GM15510 (cell line): ENCODE data around the gene SLC38A3.
A peak's percentile ranks its signal among the peaks of the same experiment; 100 is the strongest.

Experiments used
- POLR2A ChIP-seq: IDR thresholded peaks from 3 replicates; pipeline ENCODE4 v1.6.1; 2011; ENCODE audit warnings: borderline replicate concordance; ENCODE audit not compliant: insufficient read length; ENCODE audit errors: extremely low read depth

SLC38A3 gene

GRCh38 chr3:50258979-50259378 lies 53.9 kb downstream of the SLC38A3 start:
- no peak for TF ChIP-seq POLR2A

DNA sequence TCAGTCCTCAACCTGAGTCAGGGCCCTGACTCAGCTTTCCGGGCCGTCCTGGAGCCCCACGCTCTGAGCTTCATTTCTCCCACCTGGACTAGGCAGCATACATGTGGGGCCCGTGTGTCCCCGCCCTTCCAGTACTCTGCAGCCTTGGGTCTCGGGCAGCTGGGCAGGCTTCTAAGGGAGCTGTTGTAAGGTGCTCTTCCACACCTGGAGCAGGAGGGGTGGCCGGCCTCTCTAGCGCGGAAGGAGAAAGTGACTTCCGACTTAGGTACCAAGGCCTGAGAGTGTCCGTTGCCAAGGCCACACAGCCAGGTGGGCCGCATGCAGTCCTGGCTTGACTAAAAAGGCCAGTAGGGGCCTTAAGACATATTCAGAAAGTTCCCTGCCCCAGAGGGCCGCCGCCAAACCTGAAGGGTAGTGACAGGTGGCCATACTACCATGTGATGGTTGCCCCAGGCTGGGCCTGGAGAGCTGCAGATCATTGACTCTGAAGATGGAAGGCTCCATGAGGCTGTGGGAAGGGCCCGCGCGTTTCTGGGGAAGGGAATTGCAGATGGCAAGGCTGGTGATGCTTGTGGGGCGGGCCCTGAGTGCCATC lies 54.5 kb downstream of the SLC38A3 start:
- no peak for TF ChIP-seq POLR2A

DNA sequence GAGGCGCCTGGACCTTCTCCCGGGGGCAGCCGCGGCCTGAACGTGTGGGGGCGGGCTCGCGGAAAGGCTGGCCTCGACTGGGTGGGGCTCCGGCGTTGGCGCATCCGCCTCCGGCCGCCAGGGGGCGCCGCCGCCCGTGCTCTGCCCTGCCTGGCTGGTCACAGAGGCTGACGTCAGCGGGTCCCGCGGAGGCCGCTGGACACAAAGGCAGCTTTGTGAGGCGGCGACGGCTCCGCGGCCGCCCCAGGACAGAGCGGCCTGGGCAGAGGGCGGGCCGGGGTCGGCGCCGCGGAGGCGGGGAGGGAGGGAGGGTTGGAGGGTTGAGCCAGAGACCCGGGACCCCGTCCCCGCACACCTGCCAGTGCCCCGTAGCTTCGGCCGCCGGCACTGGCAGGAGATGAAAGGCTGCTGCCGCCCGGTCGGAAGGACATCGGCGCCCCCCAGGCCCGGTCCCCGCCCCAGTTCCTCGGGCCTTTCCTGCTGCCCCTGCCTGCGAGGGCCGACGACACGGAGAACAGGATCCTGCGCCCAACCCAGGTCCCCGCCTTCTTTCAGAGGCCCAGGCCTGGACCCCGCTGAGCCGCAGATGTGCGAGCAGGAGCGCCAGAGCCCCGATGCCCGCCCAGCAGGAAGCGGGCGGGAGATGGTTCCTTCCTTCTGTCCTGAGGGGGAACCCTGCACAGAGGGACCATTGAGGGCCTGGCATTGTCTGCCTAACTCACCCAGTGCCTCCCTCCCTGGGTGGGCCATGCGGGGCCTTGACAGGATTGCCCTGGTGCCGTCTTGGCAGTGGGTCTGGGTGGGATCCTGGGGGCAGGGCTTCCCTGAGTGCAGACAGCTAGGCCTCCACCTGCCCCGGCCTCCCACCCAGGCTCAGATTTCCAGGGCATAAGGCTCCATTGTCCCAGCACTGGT lies 55.2 kb downstream of the SLC38A3 start:
- peak; percentile 65 for TF ChIP-seq POLR2A

DNA sequence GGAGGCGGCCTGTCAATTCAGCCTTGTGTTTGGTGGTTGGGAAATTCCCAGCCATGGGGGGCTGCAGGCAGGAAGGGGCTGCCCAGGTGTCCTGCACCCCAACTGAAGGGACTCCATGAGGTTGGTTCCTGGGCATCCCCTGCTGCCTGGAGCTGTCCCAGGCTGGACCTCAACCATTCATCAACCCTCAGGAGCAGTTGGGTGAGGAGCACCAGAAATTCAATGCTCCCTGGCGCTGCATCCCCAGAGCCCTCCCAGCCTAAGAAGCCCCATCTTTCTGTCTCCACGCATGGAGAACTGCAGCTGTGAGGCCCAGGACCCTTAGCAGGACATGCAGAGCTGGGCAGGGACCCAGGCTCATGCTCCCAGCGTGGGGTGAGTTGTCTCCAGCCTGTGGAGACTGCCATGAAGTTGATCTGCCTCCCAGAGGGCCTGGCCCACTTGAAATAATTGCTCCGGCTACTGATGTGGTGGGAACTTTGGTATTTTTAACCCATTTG lies 55.9 kb downstream of the SLC38A3 start:
- TF ChIP-seq POLR2A = no peak

GRCh38 chr3:50261505-50261904 lies 56.4 kb downstream of the SLC38A3 start:
- no peak for TF ChIP-seq POLR2A

DNA sequence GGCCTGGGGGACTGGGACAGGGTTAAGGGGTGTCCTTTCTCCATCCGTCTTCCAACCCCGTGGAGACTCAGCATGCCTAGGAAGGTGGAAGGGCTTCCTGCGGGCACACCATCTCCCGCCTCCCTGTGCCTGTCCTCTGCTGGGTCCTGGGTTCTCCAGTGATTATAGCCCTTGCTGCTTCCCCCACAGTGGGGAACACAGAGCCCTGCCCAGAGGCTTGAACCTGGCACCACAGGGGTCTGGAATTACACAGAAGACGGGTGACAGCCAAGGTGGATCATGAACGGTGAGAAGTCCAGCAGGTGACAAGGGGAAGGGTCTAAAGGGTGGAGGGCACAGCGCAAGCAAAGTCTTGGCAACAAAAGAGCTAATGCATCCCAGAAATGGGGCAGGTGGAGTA lies 57.7 kb downstream of the SLC38A3 start:
- TF ChIP-seq POLR2A = no peak

- no peak for TF ChIP-seq POLR2A
These were observed 58.7 kb downstream of the SLC38A3 start for GRCh38 chr3:50263478-50264382.

DNA sequence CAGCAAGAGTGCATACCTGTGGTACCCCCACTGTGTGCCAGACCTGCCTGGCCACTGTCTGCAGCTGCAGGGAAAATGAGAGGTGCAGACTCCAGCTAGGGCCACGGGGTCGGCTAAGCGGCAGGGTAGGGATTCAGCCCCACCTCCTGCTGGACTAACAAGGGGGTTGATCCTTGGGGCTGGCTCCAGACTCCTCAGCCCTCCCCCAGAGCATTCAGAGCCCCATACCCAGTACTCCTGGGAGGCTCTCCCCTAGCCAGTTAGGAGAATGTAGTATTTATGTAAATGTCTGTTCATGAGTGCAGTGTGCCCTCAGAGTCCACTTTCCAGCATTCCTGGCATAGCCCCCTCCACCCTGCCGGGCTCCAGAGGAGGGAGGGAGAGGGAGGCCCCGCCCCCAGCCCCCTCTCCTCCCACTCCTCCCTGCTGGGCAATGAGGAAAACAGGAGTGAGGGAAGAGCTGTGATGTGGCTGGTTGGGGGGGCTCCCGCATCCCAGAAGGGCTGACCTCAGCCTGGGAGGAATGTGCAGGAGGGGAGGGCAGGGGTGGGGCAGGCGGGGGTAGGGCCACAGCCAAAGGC lies 59.4 kb downstream of the SLC38A3 start:
- TF ChIP-seq POLR2A = no peak

GRCh38 chr3:50264964-50265485 lies 60.0 kb downstream of the SLC38A3 start:
- TF ChIP-seq POLR2A = no peak

DNA sequence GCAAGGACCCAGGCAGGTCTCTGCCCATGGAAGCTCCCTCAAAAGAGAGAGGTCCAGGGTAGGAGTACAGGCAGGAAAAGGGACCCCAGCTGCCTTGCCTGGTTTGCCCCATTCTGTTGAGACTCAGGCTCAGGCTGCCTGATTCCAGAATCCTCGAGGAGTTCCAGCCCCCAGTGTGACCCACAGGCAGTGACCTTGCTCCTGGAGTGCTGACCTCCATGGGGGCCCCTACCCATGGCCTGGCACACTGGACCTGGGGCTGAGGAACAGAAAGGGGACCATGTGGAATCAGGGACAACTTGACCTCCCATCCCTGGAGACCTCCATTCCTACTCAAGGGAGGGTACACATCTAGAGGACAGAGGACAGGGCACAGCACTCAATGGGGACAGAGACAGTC lies 60.5 kb downstream of the SLC38A3 start:
- TF ChIP-seq POLR2A = no peak

- no peak for TF ChIP-seq POLR2A
These were observed 60.9 kb downstream of the SLC38A3 start for GRCh38 chr3:50266017-50266416.

GRCh38 chr3:50266836-50267235 lies 61.8 kb downstream of the SLC38A3 start:
- no peak for TF ChIP-seq POLR2A

DNA sequence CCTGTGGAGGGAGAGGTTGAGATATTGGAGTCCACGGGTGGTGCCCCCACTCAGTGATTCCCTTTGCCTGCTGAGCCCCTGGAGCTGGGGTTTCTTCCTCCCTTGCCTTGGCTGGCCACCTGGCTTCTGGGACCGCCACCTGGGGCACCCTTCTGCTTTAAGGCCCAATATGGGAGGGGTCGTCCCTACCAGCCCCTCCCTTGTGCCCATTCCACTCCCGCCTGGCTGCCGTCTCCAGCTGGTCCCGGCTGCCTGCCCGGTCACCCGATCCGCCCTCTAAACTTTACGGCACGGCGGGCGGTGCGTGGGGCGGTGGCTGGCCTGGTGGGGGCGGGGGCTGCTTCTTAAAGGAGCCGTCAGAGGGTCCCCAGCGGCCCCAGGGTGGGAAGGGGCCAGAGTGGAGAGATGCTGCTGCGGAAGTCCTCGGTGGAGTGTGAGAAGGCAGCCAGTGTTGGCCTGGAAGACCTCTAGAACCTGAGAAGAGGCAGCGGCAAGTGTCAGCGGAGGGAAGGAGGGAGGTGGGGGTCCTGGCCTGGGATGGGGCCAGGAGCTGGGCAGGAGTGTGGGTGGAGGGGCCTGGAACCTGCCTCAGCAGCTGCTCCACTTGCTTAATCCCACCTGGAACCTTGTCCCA lies 62.3 kb downstream of the SLC38A3 start:
- no peak for TF ChIP-seq POLR2A

- TF ChIP-seq POLR2A = no peak
These were observed 63.2 kb downstream of the SLC38A3 start for GRCh38 chr3:50268276-50268675.
